ENCODE measurements around the gene CD69.
"Not testable (repeated sequence)": the region's sequence is repeated elsewhere in the genome, so short reads cannot be mapped to it uniquely, and the experiment has no call there.

Gene CD69

GRCh38 chr12:9713032-9713558, 47.6 kb downstream of the CD69 start:
- DNase-seq = not testable (repeated sequence)

- no peak for DNase-seq
Measured at GRCh38 chr12:9711664-9712063, 49.0 kb downstream of the CD69 start.

DNA sequence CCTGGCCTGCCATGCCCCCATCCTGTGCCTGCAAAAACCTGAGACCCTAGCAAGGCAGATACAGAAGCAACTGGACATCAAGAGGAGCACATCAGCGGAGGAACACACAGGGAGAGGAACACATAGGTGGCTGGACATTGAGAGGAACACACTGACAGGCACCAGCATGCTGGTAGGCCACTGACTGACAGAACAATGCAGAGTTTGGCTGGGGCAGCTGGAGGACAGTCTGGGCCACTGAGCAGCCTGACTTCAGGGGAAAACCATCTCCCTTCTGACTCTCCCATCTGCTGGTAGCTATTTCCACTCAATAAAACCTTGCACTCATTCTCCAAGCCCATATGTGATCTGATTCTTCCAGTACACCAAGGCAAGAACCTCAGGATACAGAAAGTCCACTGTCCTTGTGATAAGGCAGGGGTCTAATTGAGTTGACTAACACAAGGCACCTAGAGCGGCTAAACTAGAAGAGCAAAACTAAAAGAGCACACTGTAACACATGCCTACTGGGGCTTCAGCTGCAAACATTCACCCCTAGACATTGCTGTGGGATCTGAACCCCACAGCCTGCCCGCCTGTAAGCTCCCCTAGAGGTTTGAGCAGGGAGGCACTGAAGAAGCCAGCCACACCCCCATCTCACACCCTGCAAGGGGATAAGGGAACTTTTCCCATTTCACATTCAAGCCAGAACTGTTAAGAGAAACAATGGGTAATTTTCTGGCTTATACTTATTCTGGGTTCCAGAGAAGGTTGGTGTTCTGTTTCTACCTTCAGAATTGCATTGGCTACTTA, 49.9 kb downstream of the CD69 start:
- no peak for DNase-seq

DNA sequence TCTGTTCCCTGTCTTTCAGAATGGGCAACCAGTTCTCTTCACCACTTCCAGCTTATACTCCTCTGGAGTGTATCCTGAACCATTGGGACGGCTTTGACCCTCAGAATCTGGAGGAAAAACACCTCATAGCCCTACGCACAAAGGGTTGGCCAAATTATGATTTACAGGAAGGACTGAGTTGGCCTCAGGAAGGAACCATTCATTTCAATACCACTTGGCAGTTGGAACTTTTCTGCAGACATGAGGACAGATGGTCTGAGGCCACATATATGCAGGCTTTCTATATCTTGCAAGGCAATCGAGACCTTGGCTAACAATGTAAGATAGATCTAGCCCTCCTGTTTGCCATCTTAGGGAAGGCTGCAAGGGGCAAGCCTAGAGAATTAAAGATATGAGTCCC, 51.8 kb downstream of the CD69 start:
- no peak for DNase-seq

DNA sequence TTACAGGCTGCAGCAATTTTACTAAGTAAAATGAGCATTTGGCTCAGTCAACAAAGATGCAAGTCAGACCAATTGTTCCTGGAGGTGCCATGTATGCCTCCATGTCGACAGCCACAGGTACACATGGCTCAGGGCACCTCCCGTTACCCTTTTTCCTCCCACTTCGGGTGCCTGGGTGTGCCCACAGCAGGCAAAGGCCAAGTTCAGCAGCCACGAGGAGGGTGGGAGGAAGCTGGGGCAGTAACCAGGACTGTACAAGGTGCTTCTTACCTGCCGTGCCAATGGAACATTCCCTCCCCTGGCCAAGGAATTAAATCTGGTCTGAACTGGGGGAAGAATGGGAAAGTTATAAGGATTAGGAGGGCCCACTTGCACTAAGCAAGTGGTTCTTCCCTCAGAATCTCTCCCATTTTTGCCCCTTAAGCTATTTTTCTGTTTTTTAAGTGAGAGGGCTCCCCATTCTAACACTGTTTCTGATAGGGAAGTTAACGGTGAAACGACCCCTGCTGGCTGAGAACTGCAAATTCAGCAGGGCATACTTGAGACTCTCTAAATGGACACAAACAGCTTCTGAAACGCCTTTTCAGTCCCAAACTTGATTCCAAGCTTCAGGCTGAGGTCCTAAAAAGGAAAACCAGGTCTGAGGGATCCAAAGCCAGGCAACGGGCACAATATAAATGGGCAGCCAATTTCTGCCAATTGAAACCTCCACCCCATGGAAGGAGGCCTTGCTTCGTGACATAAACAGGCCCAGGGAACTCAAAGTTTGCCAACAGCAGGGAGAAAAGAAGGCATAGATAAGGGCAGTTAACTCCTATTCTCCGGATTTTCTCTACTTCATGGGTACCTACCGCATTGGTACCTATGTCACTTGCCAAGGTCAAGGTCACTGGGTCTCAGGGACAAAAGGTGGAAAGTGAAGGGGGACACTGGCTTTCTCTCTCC, 52.6 kb downstream of the CD69 start:
- DNase-seq = no peak

- DNase-seq = no peak
Measured at GRCh38 chr12:9707356-9707755, 53.3 kb downstream of the CD69 start.

- no peak for DNase-seq
Measured at GRCh38 chr12:9706086-9706685, 54.5 kb downstream of the CD69 start.

DNA sequence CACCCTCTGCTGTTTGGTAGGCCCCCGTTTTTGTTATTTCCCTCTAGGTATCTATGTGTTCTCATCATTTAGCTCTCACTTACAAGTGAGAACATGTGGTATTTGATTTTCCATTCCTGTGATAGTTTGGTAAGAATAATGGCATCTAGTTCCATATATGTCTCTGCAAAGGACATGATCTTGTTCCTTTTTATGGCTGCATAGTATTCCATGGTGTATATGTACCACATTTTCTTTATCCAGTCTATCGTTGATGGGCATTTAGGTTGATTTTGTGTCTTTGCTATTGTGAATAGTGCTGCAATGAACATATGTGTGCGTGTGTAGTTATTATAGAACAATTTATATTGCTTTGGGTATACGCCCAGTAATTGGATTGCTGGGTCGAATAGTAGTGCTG, 56.1 kb downstream of the CD69 start:
- DNase-seq = not testable (repeated sequence)
